Mucosa of descending colon (tissue), 3 donors: ENCODE measurements around the gene COA3. TPM values are rescaled to one million over a fixed set of nuclear protein-coding genes. Genes with fewer than 3 reads are reported as not detected.
A peak's percentile ranks its signal among the peaks of the same experiment; 100 is the strongest.

Experiments used
- ATAC-seq: fragments of 200-7000 bp; cut with Tn5 transposase; one replicate; pipeline ENCODE4 v1.9.1; 2020; ENCODE audit warnings: mild to moderate bottlenecking, moderate library complexity
- DNase-seq, 3 donors: peaks; one replicate each; pipeline ENCODE4 v3.0.0-alpha.2; 2020
- H3K36me3 ChIP-seq: fragments of 200-600 bp; one replicate; pipeline ENCODE4 v1.8.0; 2021; ENCODE audit warnings: low read depth, mild to moderate bottlenecking
- H3K4me1 ChIP-seq: fragments of 200-600 bp; one replicate; pipeline ENCODE4 v1.8.0; 2021; ENCODE audit warnings: low read depth, mild to moderate bottlenecking
- H3K4me3 ChIP-seq: fragments of 200-600 bp; one replicate; pipeline ENCODE4 v1.8.0; 2021; ENCODE audit warnings: mild to moderate bottlenecking
- H3K9me3 ChIP-seq: fragments of 200-600 bp; one replicate; pipeline ENCODE4 v1.8.0; 2021; ENCODE audit warnings: mild to moderate bottlenecking
- intact Hi-C, 2 donors: fragments of 100-400 bp; cut with DNase I in 1 of 2; cut with micrococcal nuclease in 1 of 2; formaldehyde crosslinking; loops; one replicate each; pipeline versions ENCODE4 v1.11.0 to v1.11.1; 2022; cut with DNase I, micrococcal nuclease
- total RNA-seq, 3 donors: library from RNA; stranded (reverse); fragmentation: NEBNext Ultra II Directional in 2 of 3; extraction: Animal tissue kit (Norgen Biotek cat#: 25700) in 2 of 3; gene quantifications; one replicate each; pipeline versions ENCODE4 v1.2.1 to v1.2.4, GENCODE V29; 2021 to 2023
- TF ChIP-seq, protein P1 (sequence below): fragments of 200-600 bp; IDR thresholded peaks from one replicate; pipeline ENCODE4 v1.8.0; 2022; ENCODE audit warnings: antibody characterized with exemption, mild to moderate bottlenecking
- donor health status: DM: no; HTN: no; CAD: no; lungs with moderate emphysema.
- donor health status: DM: no; HTN: no; CAD: no.
- donor health status: DM: no; HTN: yes; CAD: no.

Gene COA3
- total RNA-seq, 3 donors from 2014 or later = 92.7 to 151 (median 148) TPM

DNA sequence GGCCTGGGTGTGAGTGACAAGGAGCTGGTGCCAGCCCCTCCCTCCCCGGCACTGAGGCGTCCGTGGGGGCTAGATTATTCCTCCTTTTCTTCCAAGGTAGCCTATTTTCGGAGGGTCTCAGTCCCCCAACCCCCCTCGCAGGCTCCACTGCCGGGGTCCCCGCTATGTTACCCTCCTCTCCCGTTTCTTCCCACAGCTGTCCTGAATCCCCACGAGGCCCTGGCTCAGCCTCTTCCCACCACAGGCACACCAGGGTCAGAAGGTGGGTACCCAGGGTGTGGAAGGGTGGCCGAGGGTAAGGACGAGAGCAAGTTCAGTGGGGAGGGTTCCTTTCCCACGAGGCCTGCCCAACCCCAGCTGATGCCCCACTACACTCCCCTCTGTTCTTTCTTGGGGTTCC, 36.9 kb downstream of the COA3 start:
- ATAC-seq (no peak), DNase-seq (no peak)
- TF ChIP-seq, protein P1, sequence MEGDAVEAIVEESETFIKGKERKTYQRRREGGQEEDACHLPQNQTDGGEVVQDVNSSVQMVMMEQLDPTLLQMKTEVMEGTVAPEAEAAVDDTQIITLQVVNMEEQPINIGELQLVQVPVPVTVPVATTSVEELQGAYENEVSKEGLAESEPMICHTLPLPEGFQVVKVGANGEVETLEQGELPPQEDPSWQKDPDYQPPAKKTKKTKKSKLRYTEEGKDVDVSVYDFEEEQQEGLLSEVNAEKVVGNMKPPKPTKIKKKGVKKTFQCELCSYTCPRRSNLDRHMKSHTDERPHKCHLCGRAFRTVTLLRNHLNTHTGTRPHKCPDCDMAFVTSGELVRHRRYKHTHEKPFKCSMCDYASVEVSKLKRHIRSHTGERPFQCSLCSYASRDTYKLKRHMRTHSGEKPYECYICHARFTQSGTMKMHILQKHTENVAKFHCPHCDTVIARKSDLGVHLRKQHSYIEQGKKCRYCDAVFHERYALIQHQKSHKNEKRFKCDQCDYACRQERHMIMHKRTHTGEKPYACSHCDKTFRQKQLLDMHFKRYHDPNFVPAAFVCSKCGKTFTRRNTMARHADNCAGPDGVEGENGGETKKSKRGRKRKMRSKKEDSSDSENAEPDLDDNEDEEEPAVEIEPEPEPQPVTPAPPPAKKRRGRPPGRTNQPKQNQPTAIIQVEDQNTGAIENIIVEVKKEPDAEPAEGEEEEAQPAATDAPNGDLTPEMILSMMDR = no peak
- intact Hi-C loops = no loop called here
- no peaks in the 10 kb centered on the region for H3K9me3 ChIP-seq
- no peaks in the 10 kb centered on the region for H3K36me3 ChIP-seq
- no peak overlapping the region for H3K4me3 ChIP-seq
- peaks cover 16% of the 10 kb centered on the region for H3K4me1 ChIP-seq

DNA sequence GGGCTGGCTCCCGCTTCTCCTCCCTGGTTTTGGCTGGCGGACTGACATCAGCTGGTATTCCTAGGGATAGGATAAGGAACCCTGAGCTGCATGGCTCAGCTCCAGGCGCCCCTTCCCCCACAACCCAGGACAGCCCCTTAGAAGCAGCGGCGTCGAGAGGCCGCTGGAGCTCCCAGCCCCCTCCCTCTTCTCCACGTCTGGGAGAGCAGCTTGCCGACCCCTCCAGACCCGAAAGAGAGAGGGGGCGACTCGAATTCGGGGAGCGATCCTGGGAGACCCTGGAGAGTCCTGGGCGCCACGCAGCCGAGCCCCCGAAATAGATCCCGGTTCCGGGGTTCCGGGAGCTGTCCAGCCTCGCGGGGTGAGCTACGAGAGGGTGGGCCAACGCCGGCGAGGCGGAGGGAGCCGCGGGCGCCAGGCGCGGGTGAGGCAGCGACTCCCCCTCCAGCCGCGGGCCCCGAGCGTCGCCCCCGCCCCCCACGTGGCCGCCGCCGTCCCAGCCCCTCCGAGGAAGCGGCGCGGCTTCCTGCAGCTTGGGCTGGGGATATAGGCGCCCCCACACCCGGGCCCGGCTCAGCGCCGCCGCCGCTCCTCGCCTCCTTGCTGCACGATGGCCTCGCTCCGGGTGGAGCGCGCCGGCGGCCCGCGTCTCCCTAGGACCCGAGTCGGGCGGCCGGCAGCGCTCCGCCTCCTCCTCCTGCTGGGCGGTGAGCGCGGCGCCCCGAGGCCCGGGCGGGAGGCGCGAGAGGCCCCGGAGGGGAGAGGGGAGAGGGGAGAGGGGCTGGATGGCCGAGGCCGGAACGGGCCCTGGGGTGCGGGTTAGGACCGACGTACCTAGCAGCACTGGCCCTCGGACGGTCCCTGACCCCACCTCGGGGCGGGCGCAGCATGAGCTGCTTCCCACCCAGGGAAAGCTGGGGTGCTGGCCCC, 37.6 kb downstream of the COA3 start, which contains the start of gene RAMP2:
Gene RAMP2, plus strand, starts transcription at position 576 of the 930 bp plus-strand sequence. Its CDS starts 35 bp downstream, at position 611.
- intact Hi-C loops = no loop called here
- TF ChIP-seq, protein P1 = no peak

DNA sequence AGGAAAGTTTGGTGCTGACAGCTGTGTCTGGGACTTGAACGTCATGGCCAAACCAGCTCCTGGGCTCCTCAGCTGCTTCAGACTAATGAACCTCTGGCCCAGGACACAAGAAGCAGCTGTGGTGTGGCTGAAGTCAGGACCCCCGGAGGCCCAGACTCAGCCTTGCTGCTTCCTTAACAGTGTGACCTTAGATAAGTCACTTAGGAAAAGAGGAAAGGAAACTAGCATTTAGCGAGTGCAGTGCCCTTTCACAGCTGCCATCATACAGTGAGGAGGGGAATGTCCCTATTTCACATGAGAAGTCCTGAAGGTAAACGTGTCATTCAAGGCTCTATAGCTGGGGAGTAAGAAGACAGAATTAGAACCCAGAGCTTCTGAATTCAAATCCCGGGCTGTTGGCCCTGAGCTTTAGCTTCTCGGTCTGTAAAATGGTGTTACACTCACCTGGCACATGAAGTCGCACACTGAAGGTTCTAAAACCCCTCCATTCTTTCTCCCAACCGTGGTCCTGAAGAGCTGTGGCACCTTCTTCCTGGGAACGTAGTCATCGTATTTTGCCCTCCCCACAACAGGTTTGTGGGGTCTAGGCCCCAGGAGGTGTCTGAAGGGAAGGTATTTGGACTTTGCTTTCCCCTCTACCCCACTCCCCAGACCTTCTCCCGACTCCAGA, 38.4 kb downstream of the COA3 start:
- H3K9me3 ChIP-seq = no peaks in the 10 kb centered on the region
- ATAC-seq = peak; percentile 17
- DNase-seq = no peak
- H3K36me3 ChIP-seq = no peaks in the 10 kb centered on the region
- H3K4me3 ChIP-seq = no peak overlapping the region
- intact Hi-C loops = no loop called here
- peaks cover 16% of the 10 kb centered on the region for H3K4me1 ChIP-seq
- TF ChIP-seq, protein P1 = no peak

More for the DNA sequence above, 37.6 kb downstream of the COA3 start, which contains the start of gene RAMP2:
- H3K9me3 ChIP-seq = no peaks in the 10 kb centered on the region
- ATAC-seq (peak; percentile 66), DNase-seq (peak in 2 of 3 donors; percentile 46 to 49)
- H3K36me3 ChIP-seq = no peaks in the 10 kb centered on the region
- no peak within 1 kb of the TSS for H3K4me3 ChIP-seq
- H3K4me1 ChIP-seq = peaks cover 16% of the 10 kb centered on the region

DNA sequence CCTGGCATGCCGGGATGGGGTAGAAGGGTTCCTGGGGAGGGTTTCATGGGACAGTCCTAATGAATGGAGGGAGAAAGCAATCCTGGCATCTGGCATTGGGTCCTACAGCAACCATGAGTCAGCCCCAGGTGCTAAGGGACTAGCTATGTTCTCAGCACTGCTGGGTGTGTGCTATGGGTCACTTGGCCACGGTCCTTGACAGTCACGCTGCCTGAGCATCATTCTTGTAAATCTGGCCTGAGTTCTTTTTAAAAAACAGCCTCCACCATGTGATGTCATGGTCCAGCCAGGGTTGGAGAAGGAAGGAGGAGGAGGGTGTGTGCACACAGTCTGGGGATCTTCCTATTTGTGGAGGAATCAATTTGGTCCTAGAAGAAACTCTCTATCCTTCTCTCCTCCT, 43.7 kb downstream of the COA3 start:
- TF ChIP-seq, protein P1 = no peak
- intact Hi-C loops = no loop called here
- Histone ChIP-seq H3K9me3 (no peaks in the 10 kb centered on the region), H3K36me3 (no peaks in the 10 kb centered on the region), H3K4me3 (no peak overlapping the region), H3K4me1 (no peaks in the 10 kb centered on the region)
- no peak for DNase-seq
- no peak for ATAC-seq

DNA sequence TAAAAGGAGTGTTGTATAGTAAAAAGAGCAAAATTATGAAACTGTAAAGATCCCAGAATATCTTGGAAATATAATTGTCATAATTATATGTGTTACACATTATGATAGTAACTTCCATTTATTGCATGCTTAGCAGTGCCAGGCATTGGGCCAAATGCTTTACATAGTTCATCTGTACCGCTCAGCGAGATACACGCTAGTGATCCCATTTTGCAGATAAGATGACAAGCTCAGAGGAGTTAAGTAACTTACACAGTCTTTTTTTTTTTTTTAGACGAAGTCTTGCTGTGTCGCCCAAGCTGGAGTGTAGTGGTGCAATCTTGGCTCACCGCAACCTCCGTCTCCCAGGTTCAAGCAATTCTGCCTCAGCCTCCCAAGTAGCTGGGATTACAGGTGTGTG, 46.9 kb downstream of the COA3 start:
- no peak overlapping the region for H3K4me3 ChIP-seq
- H3K4me1 ChIP-seq = no peaks in the 10 kb centered on the region
- TF ChIP-seq, protein P1 = no peak
- DNase-seq = no peak
- intact Hi-C loops = no loop called here
- ATAC-seq = no peak
- H3K9me3 ChIP-seq = no peaks in the 10 kb centered on the region
- no peaks in the 10 kb centered on the region for H3K36me3 ChIP-seq
